WTC11 (cell line): ENCODE results near the gene FRMD4B. TPM values are rescaled to one million over a fixed set of nuclear protein-coding genes. Genes with fewer than 3 reads are reported as not detected.

ENCODE experiments used
- ATAC-seq: fragments of 200-7000 bp; cut with Tn5 transposase; 2 replicates; pipeline ENCODE4 v1.10.0; 2021; ENCODE audit warnings: mild to moderate bottlenecking, moderate library complexity
- CTCF ChIA-PET: fragments of 300-600 bp; sonication (Branson Sonifier 250); formaldehyde crosslinking; loops from one replicate; lab custom pipeline; 2021; ENCODE audit warnings: antibody characterized with exemption; lab: Charles Lee
- POLR2A ChIA-PET: fragments of 350-600 bp; sonication (Branson Sonifier 250); formaldehyde crosslinking; loops from one replicate; lab custom pipeline; 2021; ENCODE audit warnings: antibody characterized with exemption; lab: Charles Lee
- DNase-seq: peaks from one replicate; pipeline ENCODE4 v3.0.0; 2021; ENCODE audit warnings: low spot score
- H3K27ac Mint-ChIP-seq: 2 replicates; pipeline ENCODE4 v1.8.0; 2021; ENCODE audit warnings: mixed read lengths
- H3K27me3 Mint-ChIP-seq: 2 replicates; pipeline ENCODE4 v1.8.0; 2021; ENCODE audit warnings: low read depth, mild to moderate bottlenecking, moderate library complexity, mixed read lengths
- H3K36me3 Mint-ChIP-seq: 2 replicates; pipeline ENCODE4 v1.8.0; 2021; ENCODE audit warnings: mixed read lengths
- H3K4me1 Mint-ChIP-seq: 2 replicates; pipeline ENCODE4 v1.8.0; 2022; ENCODE audit warnings: mixed read lengths
- H3K4me3 Mint-ChIP-seq: 2 replicates; pipeline ENCODE4 v1.8.0; 2021; ENCODE audit warnings: mild to moderate bottlenecking, moderate library complexity, mixed read lengths
- H3K9me3 Mint-ChIP-seq: 2 replicates; pipeline ENCODE4 v1.8.0; 2021; ENCODE audit warnings: mixed read lengths
- E2F4 ChIP-seq: sonication (generic); formaldehyde crosslinking; IDR thresholded peaks from 2 replicates; pipeline ENCODE4 v1.8.1; 2022; ENCODE audit warnings: low read depth, mild to moderate bottlenecking, moderate library complexity, missing genetic modification reagents, borderline replicate concordance
- ETV6 ChIP-seq: sonication (generic); formaldehyde crosslinking; IDR thresholded peaks from 2 replicates; pipeline ENCODE4 v1.8.1; 2022; ENCODE audit warnings: mild to moderate bottlenecking, missing genetic modification reagents
- FOXJ3 ChIP-seq: sonication (generic); formaldehyde crosslinking; IDR thresholded peaks from 2 replicates; pipeline ENCODE4 v1.9.0; 2021; ENCODE audit warnings: missing genetic modification reagents, mild to moderate bottlenecking, borderline replicate concordance
- FOXP1 ChIP-seq: sonication (generic); formaldehyde crosslinking; IDR thresholded peaks from 2 replicates; pipeline ENCODE4 v1.8.0; 2022; ENCODE audit warnings: missing genetic modification reagents, mild to moderate bottlenecking, moderate library complexity, borderline replicate concordance
- FOXP4 ChIP-seq: sonication (generic); formaldehyde crosslinking; IDR thresholded peaks from 2 replicates; pipeline ENCODE4 v1.8.0; 2022; ENCODE audit warnings: mild to moderate bottlenecking, missing genetic modification reagents
- KAT7 ChIP-seq: sonication (generic); formaldehyde crosslinking; IDR thresholded peaks from 2 replicates; pipeline ENCODE4 v1.8.1; 2023; ENCODE audit warnings: missing genetic modification reagents, mild to moderate bottlenecking, borderline replicate concordance
- NFE2L1 ChIP-seq: sonication (generic); formaldehyde crosslinking; IDR thresholded peaks from 2 replicates; pipeline ENCODE4 v1.8.1; 2023; ENCODE audit warnings: missing genetic modification reagents
- NR1H2 ChIP-seq: sonication (generic); formaldehyde crosslinking; IDR thresholded peaks from 2 replicates; pipeline ENCODE4 v1.9.0; 2021; ENCODE audit warnings: mild to moderate bottlenecking, moderate library complexity, missing genetic modification reagents
- PRDM15 ChIP-seq: sonication (generic); formaldehyde crosslinking; IDR thresholded peaks from 2 replicates; pipeline ENCODE4 v1.8.0; 2022; ENCODE audit warnings: missing genetic modification reagents
- SMAD3 ChIP-seq: sonication (generic); formaldehyde crosslinking; IDR thresholded peaks from 2 replicates; pipeline ENCODE4 v1.8.0; 2022; ENCODE audit warnings: missing genetic modification reagents, mild to moderate bottlenecking, borderline replicate concordance
- TCF7 ChIP-seq: sonication (generic); formaldehyde crosslinking; IDR thresholded peaks from 2 replicates; pipeline ENCODE4 v1.8.0; 2022; ENCODE audit warnings: mild to moderate bottlenecking, low read depth, missing genetic modification reagents, moderate library complexity
- TEAD4 ChIP-seq: sonication (generic); formaldehyde crosslinking; IDR thresholded peaks from 2 replicates; pipeline ENCODE4 v1.8.0; 2022; ENCODE audit warnings: mild to moderate bottlenecking, missing genetic modification reagents
- TP53 ChIP-seq: sonication (generic); formaldehyde crosslinking; IDR thresholded peaks from 2 replicates; pipeline ENCODE4 v1.8.1; 2023; ENCODE audit warnings: mild to moderate bottlenecking, missing genetic modification reagents
- USF2 ChIP-seq: sonication (generic); formaldehyde crosslinking; IDR thresholded peaks from 2 replicates; pipeline ENCODE4 v1.8.1; 2023; ENCODE audit warnings: mild to moderate bottlenecking, missing genetic modification reagents, moderate library complexity
- total RNA-seq: library from RNA; stranded (reverse); gene quantifications from 3 replicates; pipeline ENCODE4 v1.2.3, GENCODE V29; 2021
- TF ChIP-seq, protein P1 (sequence below): fragments of 250-450 bp; sonication (Bioruptor Pico); IDR thresholded peaks from 2 replicates; pipeline ENCODE4 v1.9.0; 2021; ENCODE audit warnings: moderate library complexity, mild to moderate bottlenecking, inconsistent platforms, borderline replicate concordance
- TF ChIP-seq, protein P2 (sequence below): sonication (generic); formaldehyde crosslinking; IDR thresholded peaks from 2 replicates; pipeline ENCODE4 v1.8.1; 2023; ENCODE audit warnings: mild to moderate bottlenecking, missing genetic modification reagents

The FRMD4B gene
- total RNA-seq, 1 experiment from 2014 or later, result 6.7 TPM

DNA sequence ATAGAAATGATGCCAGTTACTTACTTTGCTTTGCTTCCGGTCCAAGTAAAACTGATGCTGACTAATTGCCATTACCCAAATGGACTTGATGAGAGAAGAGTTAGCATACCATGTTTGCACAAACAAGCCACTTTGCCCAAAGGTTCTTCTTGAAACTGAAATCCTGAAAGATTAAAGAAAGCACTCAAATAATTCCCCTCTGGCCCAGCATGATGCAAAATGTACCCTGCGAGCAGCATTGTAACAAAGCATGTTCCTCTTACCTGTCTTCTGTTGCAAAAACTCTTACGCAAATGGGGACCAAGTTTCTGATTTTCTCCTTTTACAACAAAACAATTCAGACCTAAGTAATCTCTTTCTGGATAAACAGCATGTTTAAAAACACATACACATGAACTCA, 189.0 kb downstream of the FRMD4B start:
- H3K4me1 Mint-ChIP-seq, result peaks cover 27% of the 10 kb centered on the region
- no peak overlapping the region for H3K4me3 Mint-ChIP-seq
- no peaks in the 10 kb centered on the region for H3K9me3 Mint-ChIP-seq
- ChIA-PET CTCF (no interaction called here), POLR2A (no interaction called here)
- H3K36me3 Mint-ChIP-seq, result peaks cover 5% of the 10 kb centered on the region; the same call in 1 of the 2 replicates
- ATAC-seq (no peak), DNase-seq (no peak)
- H3K27me3 Mint-ChIP-seq, result no peaks in the 10 kb centered on the region
- H3K27ac Mint-ChIP-seq, result no peak overlapping the region
- TF ChIP-seq, protein P1, sequence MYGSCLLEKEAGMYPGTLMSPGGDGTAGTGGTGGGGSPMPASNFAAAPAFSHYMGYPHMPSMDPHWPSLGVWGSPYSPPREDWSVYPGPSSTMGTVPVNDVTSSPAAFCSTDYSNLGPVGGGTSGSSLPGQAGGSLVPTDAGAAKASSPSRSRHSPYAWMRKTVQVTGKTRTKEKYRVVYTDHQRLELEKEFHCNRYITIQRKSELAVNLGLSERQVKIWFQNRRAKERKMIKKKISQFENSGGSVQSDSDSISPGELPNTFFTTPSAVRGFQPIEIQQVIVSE (CRISPR knock-in tag), result no peak
- no peak for TF ChIP-seq ETV6 (CRISPR knock-in tag)
- no peak for TF ChIP-seq NFE2L1 (CRISPR knock-in tag)
- TF ChIP-seq NR1H2 (CRISPR knock-in tag), result no peak

GRCh38 chr3:69194431-69195165, 191.3 kb downstream of the FRMD4B start:
- POLR2A ChIA-PET, result no interaction called here
- Mint-ChIP-seq H3K36me3 (peaks cover 5% of the 10 kb centered on the region; the same call in 1 of the 2 replicates), H3K4me1 (peaks cover 13% of the 10 kb centered on the region), H3K27ac (no peak overlapping the region), H3K4me3 (no peak overlapping the region), H3K27me3 (no peaks in the 10 kb centered on the region), H3K9me3 (no peaks in the 10 kb centered on the region)
- DNase-seq (no peak), ATAC-seq (no peak)
- TF ChIP-seq SMAD3 (CRISPR knock-in tag), result no peak
- TF ChIP-seq FOXP1 (CRISPR knock-in tag), result no peak
- no peak for TF ChIP-seq PRDM15 (CRISPR knock-in tag)
- no peak for TF ChIP-seq TP53
- no peak for TF ChIP-seq TEAD4 (CRISPR knock-in tag)
- no peak for TF ChIP-seq TCF7
- TF ChIP-seq KAT7 (CRISPR knock-in tag), result no peak
- TF ChIP-seq FOXJ3, result no peak
- TF ChIP-seq, protein P2, sequence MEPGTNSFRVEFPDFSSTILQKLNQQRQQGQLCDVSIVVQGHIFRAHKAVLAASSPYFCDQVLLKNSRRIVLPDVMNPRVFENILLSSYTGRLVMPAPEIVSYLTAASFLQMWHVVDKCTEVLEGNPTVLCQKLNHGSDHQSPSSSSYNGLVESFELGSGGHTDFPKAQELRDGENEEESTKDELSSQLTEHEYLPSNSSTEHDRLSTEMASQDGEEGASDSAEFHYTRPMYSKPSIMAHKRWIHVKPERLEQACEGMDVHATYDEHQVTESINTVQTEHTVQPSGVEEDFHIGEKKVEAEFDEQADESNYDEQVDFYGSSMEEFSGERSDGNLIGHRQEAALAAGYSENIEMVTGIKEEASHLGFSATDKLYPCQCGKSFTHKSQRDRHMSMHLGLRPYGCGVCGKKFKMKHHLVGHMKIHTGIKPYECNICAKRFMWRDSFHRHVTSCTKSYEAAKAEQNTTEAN (CRISPR knock-in tag), result no peak
- no peak for TF ChIP-seq E2F4 (CRISPR knock-in tag)
- TF ChIP-seq ETV6 (CRISPR knock-in tag), result no peak
- TF ChIP-seq USF2, result no peak
- no peak for TF ChIP-seq FOXP4 (CRISPR knock-in tag)
- CTCF ChIA-PET, result interaction anchor here (0.9 kb wide), 1 partner anchor 112 kb away, joined by 3 read pairs; no protein-coding TSS in a partner anchor
